Hematopoietic multipotent progenitor cell treated with erythropoietin and hydrocortisone succinate and interleukin-3 and kit ligand, for 4 days (in vitro differentiated cells): ENCODE measurements around the gene PACSIN1.

Experiments
- DNase-seq: peaks from one replicate; pipeline ENCODE4 v3.0.0-alpha.2; 2015

Gene PACSIN1

GRCh38 chr6:34515473-34516387 lies 49.9 kb downstream of the PACSIN1 start:
- DNase-seq: no peak

- DNase-seq: no peak
Observed at GRCh38 chr6:34516391-34517324, 50.8 kb downstream of the PACSIN1 start.

GRCh38 chr6:34517461-34517881 lies 51.6 kb downstream of the PACSIN1 start:
- peak; percentile 57 for DNase-seq

DNA sequence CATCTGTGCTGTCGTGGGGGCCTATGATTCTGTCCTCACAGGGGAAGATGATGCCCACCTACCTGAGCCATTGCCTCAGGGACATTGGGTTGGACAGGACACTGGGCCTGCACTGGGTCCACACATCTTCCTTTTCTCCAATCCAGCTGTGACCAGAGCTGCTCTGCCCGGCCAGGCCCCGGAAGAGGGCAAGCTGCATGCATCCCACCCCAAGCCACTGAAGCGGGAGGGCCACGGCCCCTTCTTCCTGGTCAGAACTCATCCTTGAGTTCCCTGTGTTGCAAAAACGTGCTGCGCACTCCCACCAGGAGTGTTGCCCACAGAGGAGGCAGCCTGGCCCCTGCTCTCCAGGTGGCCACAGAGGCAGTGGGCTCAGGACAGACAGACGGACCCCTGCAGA lies 52.1 kb downstream of the PACSIN1 start:
- no peak for DNase-seq

DNA sequence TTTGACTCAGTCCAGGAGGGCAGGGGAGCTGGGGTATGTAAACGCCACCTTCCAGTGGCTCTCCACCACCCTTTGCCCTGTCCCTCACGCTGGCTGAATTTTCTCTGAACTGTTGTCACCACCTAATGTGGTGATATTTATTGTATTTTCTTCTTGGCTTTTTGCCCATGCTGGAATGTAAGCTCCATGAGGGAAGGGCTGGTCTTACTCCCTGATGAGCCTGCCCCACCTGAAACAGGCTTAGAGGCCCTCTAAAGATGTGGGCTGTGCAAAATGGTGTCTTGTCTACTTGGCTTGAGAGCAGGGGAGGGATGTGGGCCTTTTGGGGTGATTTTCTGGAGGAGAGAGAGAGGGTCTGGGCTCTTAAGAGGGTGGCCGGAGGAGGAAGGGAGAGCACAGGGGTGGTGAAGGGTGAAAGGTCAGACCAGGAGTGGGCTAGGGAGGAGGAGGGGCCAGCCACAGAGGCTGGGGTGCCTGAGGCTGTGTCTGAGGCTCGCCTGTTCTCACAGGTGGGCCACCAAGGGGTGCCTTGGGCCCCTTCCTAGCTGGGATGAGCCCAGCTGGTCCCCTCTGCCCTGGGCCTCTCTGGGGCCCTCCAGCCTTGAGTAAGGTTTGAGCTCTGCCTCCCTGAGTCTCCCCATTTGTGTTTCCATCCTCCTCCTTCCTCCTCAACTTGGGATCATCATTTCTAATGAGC lies 52.9 kb downstream of the PACSIN1 start:
- no peak for DNase-seq

DNA sequence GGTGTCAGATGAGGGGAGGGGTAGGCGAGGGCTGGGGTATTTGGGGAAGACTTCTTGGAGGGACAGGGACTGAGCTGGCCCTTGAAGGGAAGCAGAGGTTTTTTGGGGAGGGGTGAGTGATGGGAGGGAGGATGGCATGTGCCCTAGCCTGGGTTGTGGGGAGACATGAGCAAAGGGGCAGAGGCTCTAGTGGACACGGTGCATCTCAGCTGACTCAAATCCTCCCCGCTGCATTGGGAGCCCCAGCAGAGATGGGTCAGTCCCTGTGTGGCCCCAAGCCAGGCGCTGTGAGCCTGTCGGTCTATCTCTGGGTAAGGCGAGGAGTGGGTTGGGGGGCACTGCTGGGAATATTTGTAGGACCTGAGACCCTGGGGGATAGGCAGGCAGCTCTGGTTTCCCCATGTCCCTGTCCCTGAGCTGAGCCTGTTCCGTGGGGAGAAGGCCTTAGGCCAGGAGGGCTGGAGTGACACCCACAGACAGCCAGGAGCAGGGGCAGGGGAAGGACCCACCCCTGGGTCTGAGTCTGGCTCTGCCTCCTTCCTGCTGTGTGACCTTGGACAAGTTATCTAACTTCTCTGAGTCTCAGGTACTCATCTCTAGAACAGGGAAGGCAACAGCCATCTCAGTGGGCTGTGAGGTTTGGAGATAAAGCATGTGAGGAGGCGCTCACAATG lies 54.2 kb downstream of the PACSIN1 start:
- DNase-seq: no peak

GRCh38 chr6:34520645-34521462 lies 55.0 kb downstream of the PACSIN1 start:
- DNase-seq: no peak

DNA sequence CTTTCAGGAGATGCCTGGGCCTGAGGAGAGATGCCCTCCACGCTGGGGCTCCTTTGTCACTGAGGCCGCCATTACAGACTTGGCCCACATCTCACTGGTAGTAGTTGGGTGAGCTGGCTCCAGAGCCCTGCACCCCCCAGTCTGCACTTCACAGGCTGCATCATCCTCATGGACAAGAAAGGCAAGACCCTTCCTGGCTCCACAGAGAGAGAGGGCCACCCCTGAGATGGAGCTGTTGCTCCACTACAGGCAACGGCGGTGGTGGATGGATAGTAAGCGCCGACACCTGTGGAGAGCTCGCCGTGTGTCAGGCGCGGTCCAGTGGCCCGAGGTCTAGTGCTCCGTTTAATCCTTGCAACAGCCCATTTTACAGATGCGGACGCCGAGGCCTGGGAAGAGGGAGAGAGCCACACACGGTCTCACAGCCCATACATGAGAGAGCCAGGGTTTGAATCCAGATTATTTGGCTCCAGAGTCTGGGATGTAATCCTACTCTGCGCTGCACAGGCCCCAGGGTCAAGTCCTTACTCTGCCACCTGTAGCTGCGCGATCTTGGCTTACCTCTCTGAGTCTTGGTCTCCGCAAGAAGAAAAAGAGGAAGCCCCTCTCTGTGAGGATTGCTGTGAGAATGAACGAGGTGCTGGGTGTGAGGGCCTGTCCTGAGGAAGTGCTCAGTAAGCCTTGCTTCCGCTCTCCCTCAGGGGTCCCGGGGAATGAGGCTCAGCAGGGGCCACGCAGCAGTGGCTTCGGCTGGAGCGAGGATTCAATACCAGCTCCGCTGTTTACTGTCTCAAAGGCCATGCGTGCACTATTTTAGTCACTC lies 55.8 kb downstream of the PACSIN1 start:
- peak; percentile 60 for DNase-seq

GRCh38 chr6:34522761-34523160 lies 56.9 kb downstream of the PACSIN1 start:
- DNase-seq: no peak

GRCh38 chr6:34523441-34524206 lies 57.7 kb downstream of the PACSIN1 start:
- no peak for DNase-seq

DNA sequence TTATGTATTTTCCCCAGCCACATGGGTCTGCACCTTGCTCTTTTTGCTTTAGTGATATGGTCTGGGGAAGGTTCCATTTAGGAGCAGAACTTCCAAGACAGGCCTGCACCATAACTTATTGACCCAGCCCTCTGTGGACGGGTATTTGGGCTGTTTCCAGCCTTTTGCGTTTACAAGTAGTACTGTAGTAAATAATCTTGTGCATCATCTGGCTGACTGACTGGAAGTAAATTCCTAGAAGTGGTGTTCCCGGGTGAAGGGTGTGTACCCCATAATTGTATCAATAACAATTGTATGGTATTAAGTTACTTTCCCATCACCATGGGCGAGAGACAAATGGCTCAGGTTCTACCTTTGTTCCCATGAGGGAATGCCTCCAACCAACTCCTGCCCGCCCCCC lies 58.6 kb downstream of the PACSIN1 start:
- DNase-seq: no peak

- DNase-seq: no peak
Observed at GRCh38 chr6:34524971-34525370, 59.1 kb downstream of the PACSIN1 start.

GRCh38 chr6:34525431-34526175 lies 59.7 kb downstream of the PACSIN1 start:
- no peak for DNase-seq

DNA sequence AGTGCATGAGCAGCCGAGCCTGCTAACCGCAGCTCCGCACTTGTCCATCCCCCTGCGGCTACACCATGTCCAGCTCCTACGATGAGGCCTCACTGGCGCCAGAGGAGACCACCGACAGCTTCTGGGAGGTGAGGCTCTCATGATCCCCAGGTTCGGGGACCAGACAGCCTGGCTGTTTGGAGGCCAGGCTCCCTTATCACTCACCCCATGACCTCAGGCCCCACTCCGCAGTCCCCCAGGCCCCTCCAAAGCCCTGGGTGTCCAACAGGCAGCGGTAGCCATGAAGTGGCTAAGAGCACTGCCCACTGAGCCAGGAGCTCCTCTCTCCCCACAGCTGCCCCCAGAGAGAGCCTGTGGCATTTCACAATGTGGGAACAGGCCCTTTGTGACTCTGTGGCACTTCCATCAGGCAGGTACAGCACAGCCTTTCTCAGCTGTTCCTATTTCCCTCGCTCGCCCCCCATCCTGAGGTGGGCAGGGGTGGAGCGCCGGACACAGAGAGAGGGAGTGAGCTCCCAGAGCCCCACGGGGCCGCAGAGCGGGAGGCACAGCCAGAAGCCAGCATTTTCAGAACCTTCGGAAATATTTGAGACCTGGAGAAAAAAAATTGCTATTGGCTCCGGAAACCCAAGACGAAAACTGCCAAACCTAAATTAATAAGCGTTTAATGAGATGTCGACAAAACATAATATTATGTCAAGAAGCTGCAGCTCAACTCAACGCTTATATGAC lies 60.5 kb downstream of the PACSIN1 start:
- DNase-seq: no peak

DNA sequence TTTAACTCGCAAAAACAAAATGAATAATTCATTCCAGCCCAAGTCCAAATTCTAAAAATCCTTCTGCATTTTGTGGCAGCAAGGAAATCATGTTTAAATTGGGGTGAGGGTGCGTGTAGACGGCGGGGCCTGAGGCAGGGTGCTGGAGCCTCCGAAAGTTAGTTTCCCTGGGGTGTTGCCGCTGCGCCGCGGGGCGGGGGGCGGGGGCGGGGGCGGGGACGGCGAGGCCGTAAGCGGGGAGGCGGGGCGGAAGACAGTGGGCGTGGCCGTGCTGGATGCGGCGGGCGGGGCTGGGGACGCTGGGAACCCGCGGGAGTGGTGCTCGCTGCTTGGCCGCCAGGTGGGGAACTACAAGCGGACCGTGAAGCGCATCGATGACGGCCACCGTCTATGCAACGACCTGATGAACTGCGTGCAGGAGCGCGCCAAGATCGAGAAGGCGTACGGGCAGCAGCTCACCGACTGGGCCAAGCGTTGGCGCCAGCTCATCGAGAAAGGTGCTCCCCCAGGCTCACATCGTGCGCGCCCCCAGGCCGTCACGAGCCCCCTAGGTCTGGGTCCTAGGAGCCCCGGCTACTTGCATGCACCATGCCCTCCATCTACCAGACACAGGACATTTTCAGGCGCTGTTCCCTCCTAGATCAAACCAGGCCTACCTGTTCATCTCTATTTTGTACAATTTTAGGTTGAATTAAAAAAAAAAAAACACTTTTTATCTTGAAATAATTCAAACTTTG lies 61.3 kb downstream of the PACSIN1 start:
- DNase-seq: peak; percentile 97

DNA sequence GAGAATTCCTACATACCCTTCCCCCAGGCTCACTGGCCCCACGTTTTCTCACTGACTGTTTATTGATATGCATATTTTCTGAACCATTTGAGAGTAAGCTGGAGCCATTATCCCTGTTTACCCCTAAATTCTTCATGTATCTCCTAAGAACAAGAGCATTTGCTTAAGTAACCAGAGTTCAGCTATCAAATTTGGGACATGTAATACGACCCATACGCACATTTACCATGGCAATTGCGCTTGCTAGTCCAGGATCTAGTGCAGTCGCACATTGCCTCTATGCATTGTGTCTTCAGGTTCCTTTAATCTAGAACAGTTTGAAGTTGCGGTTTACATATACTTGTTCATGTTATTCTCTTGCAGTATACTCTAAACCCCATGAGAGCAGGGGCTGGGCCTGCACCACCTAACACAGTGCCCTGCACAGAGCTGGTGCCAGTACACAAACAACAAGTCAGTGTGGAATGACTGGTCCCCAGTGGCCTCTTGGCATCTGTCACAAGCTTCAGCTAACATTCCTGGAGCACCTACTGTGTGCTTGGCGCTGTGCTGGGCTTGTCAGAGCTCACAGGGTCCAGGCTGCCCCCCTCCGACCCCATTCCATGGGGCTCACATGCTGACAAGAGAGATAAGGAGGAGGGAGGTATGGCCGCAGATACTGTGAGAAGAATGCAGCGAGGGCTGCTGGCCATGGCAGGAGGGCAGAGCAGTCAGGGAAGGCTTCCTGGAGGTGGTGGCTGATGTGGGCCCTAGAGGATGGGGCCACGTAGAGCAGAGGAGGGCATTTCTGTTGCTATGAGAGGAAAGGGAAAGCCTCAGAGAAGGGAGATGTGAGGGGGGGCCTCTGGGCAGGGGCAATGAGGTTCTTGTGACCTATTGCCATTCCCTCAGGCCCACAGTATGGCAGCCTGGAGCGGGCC lies 62.1 kb downstream of the PACSIN1 start:
- DNase-seq: no peak
